Gastroesophageal sphincter (tissue), 4 donors: Measurements from ENCODE around the gene TPRN. TPM values are rescaled to one million over a fixed set of nuclear protein-coding genes. Genes with fewer than 3 reads are reported as not detected.

Experiments
- ATAC-seq: fragments of 150-250 bp; one replicate; pipeline ENCODE4 v1.9.1; 2016; ENCODE audit warnings: mild to moderate bottlenecking, moderate library complexity
- H3K27ac ChIP-seq, 4 donors: fragments of 200-600 bp; sonication (generic) in 3 of 4; 1 replicate in 3 of 4; 2 replicates in 1 of 4; pipeline ENCODE4 v1.5.1; 2016 to 2019
- H3K27me3 ChIP-seq: fragments of 200-600 bp; sonication (generic); one replicate; pipeline ENCODE4 v1.5.1; 2019
- H3K36me3 ChIP-seq, 2 donors: fragments of 200-600 bp; sonication (generic); one replicate each; pipeline ENCODE4 v1.5.1; 2019; ENCODE audit warnings: control low read depth in 1 of 2
- H3K4me1 ChIP-seq, 3 donors: fragments of 200-600 bp; sonication (generic); 1 replicate in 2 of 3; 2 replicates in 1 of 3; pipeline ENCODE4 v1.5.1; 2016 to 2019; ENCODE audit warnings: control low read depth in 2 of 3
- H3K4me3 ChIP-seq, 2 donors: fragments of 200-600 bp; sonication (generic); one replicate each; pipeline ENCODE4 v1.5.1; 2019; ENCODE audit warnings: mild to moderate bottlenecking in 1 of 2, moderate library complexity in 1 of 2
- H3K9me3 ChIP-seq, 3 donors: fragments of 200-600 bp; sonication (generic); one replicate each; pipeline ENCODE4 v1.5.1; 2017 to 2019; ENCODE audit warnings: control low read depth in 2 of 3
- CTCF ChIP-seq, 4 experiments: fragments of 200-600 bp in 2 of 4; fragments of 450-650 bp in 2 of 4; sonication (generic) in 1 of 4; IDR thresholded peaks; one replicate each; pipeline ENCODE4 v1.5.1; 2017 to 2019; ENCODE audit warnings: antibody characterized with exemption in 4 of 4, mild to moderate bottlenecking in 2 of 4, moderate library complexity in 2 of 4
- EP300 ChIP-seq: sonication (generic); formaldehyde crosslinking; IDR thresholded peaks from one replicate; pipeline ENCODE4 v1.6.1; 2017; ENCODE audit warnings: antibody characterized with exemption, mild to moderate bottlenecking
- POLR2A ChIP-seq, 2 donors: fragments of 450-650 bp; IDR thresholded peaks; one replicate each; pipeline ENCODE4 v1.6.1; 2017; ENCODE audit warnings: antibody characterized with exemption in 2 of 2, mild to moderate bottlenecking in 2 of 2, moderate library complexity in 1 of 2
- POLR2AphosphoS5 ChIP-seq: sonication (generic); formaldehyde crosslinking; IDR thresholded peaks from one replicate; pipeline ENCODE4 v1.6.1; 2017; ENCODE audit warnings: antibody characterized with exemption
- WGBS, 2 donors: methylation state at CpG; one replicate each; pipeline ENCODE4 v1.1.5; 2018; ENCODE audit warnings: low coverage in 1 of 2; 5-methylcytosine and 5-hydroxymethylcytosine counted together
- total RNA-seq, 4 donors: library from RNA; depleted of rRNA; stranded (reverse); fragments of >200 nt; gene quantifications; one replicate each; pipeline ENCODE4 v1.1.0, GENCODE V29; 2016

The TPRN gene
- total RNA-seq, 4 donors from 2014 or later = 3.6 to 11.6 (median 6.1) TPM

- peaks cover 6 to 74% (median 14%) of the 10 kb centered on the region in 3 donors for H3K4me1 ChIP-seq
- ATAC-seq = no peak
- peaks cover 0 to 26% of the 10 kb centered on the region in 2 donors for H3K36me3 ChIP-seq
- no peaks in the 10 kb centered on the region for H3K27me3 ChIP-seq
- no peak overlapping the region for H3K4me3 ChIP-seq
- no peak for TF ChIP-seq POLR2A (IDR thresholded peaks at IDR 0.05)
- TF ChIP-seq CTCF (IDR thresholded peaks at IDR 0.05) = no peak
- TF ChIP-seq EP300 = no peak
- no peak for TF ChIP-seq POLR2AphosphoS5
- no CpG with 5 or more reads among the region's 2 CpGs for WGBS, 2 donors
- H3K27ac ChIP-seq = peak overlapping the region in 1 of 4 donors; percentile 14
- H3K9me3 ChIP-seq = no peaks in the 10 kb centered on the region
Observed at GRCh38 chr9:137192859-137193258, 7.7 kb downstream of the TPRN start.

- peaks cover 6 to 74% (median 19%) of the 10 kb centered on the region in 3 donors for H3K4me1 ChIP-seq
- H3K36me3 ChIP-seq = peaks cover 0 to 26% of the 10 kb centered on the region in 2 donors
- no peaks in the 10 kb centered on the region for H3K9me3 ChIP-seq
- TF ChIP-seq EP300 (no peak), POLR2A (IDR thresholded peaks at IDR 0.05) (no peak), POLR2AphosphoS5 (no peak), CTCF (IDR thresholded peaks at IDR 0.05) (no peak)
- H3K4me3 ChIP-seq = no peak overlapping the region
- ATAC-seq = no peak
- peak overlapping the region in 1 of 4 donors; percentile 14 for H3K27ac ChIP-seq
- no peaks in the 10 kb centered on the region for H3K27me3 ChIP-seq
- 67 to 69% methylated on average over 1 to 3 of the region's 10 CpGs for WGBS, 2 donors
Observed at GRCh38 chr9:137192448-137192780, 8.1 kb downstream of the TPRN start.

GRCh38 chr9:137191691-137192447, 8.7 kb downstream of the TPRN start:
- WGBS, 2 donors = no CpG with 5 or more reads among the region's 22 CpGs
- no peak for ATAC-seq
- H3K4me1 ChIP-seq = peaks cover 6 to 74% (median 24%) of the 10 kb centered on the region in 3 donors

GRCh38 chr9:137191245-137191644, 9.3 kb downstream of the TPRN start:
- Histone ChIP-seq H3K36me3 (peaks cover 0 to 29% of the 10 kb centered on the region in 2 donors), H3K27me3 (no peaks in the 10 kb centered on the region), H3K9me3 (no peaks in the 10 kb centered on the region), H3K27ac (peak overlapping the region in 3 of 4 donors; percentile 16 to 99 (median 97)), H3K4me1 (peaks cover 6 to 79% (median 30%) of the 10 kb centered on the region in 3 donors), H3K4me3 (no peak overlapping the region)
- TF ChIP-seq CTCF (IDR thresholded peaks at IDR 0.05) (no peak), POLR2AphosphoS5 (no peak), POLR2A (IDR thresholded peaks at IDR 0.05) (no peak), EP300 (no peak)
- no peak for ATAC-seq
- 70% methylated on average over 3 of the region's 3 CpGs; no CpG with 5 or more reads in 1 of the 2 donors for WGBS, 2 donors

More at GRCh38 chr9:137191691-137192447, 8.7 kb downstream of the TPRN start:
- Histone ChIP-seq H3K27ac (peak overlapping the region in 2 of 4 donors; percentile 16 to 97), H3K36me3 (peaks cover 0 to 26% of the 10 kb centered on the region in 2 donors), H3K27me3 (no peaks in the 10 kb centered on the region), H3K4me3 (no peak overlapping the region), H3K9me3 (no peaks in the 10 kb centered on the region)
- TF ChIP-seq POLR2A (IDR thresholded peaks at IDR 0.05) (no peak), CTCF (IDR thresholded peaks at IDR 0.05) (no peak), EP300 (no peak), POLR2AphosphoS5 (no peak)

- H3K27me3 ChIP-seq = no peaks in the 10 kb centered on the region
- no peaks in the 10 kb centered on the region for H3K9me3 ChIP-seq
- peaks cover 0 to 38% of the 10 kb centered on the region in 2 donors for H3K36me3 ChIP-seq
- H3K4me3 ChIP-seq = no peak overlapping the region
- H3K27ac ChIP-seq = peak overlapping the region in 3 of 4 donors; percentile 97 to 99 (median 99)
- TF ChIP-seq EP300 = no peak
- no peak for TF ChIP-seq CTCF (IDR thresholded peaks at IDR 0.05)
- TF ChIP-seq POLR2A (IDR thresholded peaks at IDR 0.05) = no peak
- TF ChIP-seq POLR2AphosphoS5 = no peak
- 40 to 92% methylated on average over 1 to 2 of the region's 9 CpGs for WGBS, 2 donors
- peaks cover 6 to 79% (median 36%) of the 10 kb centered on the region in 3 donors for H3K4me1 ChIP-seq
- ATAC-seq = no peak
Observed at GRCh38 chr9:137190315-137190856, 10.2 kb downstream of the TPRN start.
